Skeletal muscle cell (primary cell): ENCODE data around the gene LRRC74B.
"Not testable (repeated sequence)": the region's sequence is repeated elsewhere in the genome, so short reads cannot be mapped to it uniquely, and the experiment has no call there.

Source experiments
- DNase-seq: peaks from one replicate; pipeline ENCODE4 v3.0.0-alpha.2; 2010; ENCODE audit warnings: low read depth
- H3K4me3 ChIP-seq: 2 replicates; pipeline ENCODE4 v1.5.1; 2011; ENCODE audit warnings: low read depth, mild to moderate bottlenecking, control low read depth, low read length, moderate library complexity

LRRC74B gene

GRCh38 chr22:21094911-21095772 is 49.4 kb downstream of the LRRC74B start:
- no peak for DNase-seq
- H3K4me3 ChIP-seq = no peak overlapping the region

DNA sequence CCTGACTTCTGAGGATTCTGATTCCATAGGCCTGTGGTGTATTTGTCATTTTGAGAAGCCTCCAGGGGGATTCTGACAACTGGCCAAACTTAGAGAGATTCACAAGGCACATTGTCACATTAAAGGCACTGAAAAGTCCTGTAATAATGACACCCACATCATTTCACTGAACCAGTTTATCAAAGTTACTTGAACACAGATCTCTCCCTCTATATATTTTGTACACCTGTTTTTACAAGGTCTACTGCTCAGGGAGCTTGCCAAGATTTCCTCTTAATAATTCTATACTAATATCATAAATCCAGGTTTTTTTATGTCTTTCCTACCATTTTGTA is 50.0 kb downstream of the LRRC74B start:
- H3K4me3 ChIP-seq = no peak overlapping the region
- no peak for DNase-seq

DNA sequence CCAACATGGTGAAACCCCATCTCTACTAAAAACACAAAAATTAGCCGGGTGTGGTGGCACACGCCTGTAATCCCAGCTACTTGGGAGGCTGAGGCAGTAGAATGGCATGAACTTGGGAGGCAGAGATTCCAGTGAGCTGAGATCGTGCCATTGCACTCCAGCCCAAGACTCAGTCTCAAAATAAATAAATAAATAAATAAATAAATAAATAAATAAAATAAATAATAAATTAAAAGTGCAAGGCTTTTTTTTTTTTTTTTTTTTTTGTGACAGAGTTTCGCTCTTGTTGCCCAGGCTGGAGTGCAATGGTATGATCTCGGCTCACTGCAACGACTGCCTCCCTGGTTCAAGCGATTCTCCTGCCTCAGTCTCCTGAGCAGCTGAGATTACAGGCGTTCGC is 51.1 kb downstream of the LRRC74B start:
- DNase-seq, H3K4me3 ChIP-seq: not testable (repeated sequence)

DNA sequence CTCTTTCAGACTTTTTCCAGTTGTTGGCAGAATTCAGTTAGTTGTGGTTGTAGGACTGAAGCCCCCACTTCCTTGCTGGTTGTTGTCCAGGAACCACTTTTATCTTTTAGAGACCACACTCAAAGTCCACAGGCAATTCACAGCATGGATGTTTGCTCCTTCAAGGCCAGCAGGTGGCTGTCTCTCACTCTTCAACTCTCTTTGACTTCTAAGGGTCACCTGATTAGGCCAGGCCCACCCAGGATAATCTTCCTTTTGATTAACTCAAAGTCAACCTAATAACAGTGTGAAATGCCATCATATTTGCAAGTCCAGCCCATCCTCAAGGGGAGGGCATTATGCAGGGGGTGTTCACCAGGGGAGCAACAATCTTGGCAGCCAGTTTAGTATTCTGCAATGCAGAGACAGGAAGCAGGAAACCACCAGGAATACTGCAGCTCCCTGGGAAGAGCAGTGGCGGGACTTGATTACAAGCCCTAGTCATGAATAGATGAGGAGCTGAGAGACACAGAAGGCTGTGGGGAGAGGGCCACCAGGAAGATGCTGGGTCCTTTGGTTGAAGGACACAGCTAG is 52.4 kb downstream of the LRRC74B start:
- no peak for DNase-seq
- H3K4me3 ChIP-seq = no peak overlapping the region

GRCh38 chr22:21099578-21099977 is 53.8 kb downstream of the LRRC74B start:
- DNase-seq = no peak

GRCh38 chr22:21100149-21101032 is 54.6 kb downstream of the LRRC74B start:
- no peak overlapping the region for H3K4me3 ChIP-seq
- DNase-seq = no peak

More at GRCh38 chr22:21099578-21099977, 53.8 kb downstream of the LRRC74B start:
- H3K4me3 ChIP-seq = no peak overlapping the region

GRCh38 chr22:21101877-21102638 is 56.3 kb downstream of the LRRC74B start:
- no peak overlapping the region for H3K4me3 ChIP-seq
- DNase-seq = no peak

DNA sequence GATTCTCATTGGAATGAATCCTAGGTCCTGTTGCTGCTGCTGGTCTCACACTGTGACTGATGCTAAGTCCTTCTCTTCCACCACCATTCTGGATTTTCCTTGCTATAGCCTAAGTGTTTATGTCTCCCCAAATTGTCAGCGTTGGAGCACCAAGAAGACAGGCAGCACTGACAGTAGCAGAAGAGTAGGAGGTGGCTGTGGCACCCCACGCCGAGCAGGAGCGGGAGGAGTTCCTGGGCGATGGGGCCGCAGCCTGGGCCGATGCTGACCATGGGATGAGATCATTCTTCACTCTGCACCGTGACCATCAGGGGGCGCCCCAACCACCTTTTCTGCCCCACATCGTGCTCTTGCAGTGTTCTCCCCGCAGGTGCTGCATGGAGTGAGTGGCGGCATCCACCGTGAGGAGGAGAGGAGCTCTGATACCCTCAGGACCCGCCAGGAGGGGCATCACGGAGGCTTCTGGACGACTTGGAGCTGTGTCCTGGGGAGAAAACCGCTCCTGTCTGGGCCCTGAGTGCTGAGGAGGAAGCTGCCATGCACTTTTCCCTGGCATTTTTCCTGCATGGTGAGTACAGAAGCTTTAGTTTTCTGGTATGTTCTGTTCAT is 57.0 kb downstream of the LRRC74B start:
- DNase-seq = no peak
- no peak overlapping the region for H3K4me3 ChIP-seq

DNA sequence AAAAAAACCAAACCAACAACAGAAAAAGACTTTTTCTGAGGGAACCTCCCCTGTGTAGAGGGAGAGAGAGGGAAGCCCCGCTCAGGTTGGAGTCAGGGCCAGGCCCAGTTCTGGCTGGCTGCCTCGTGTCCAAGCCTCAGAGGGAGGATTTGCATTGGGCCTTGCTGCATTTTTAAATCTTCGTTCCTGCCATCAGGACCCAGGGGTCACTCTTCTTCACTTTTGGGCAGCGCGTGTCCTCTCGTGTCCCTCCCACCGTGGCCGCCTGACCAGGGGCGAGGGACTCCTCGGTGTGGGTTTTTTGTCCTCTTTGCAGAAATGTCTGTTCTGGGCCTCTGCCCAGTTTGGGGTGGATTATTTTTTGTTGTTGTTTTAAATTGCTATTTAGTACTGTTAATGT is 57.9 kb downstream of the LRRC74B start:
- H3K4me3 ChIP-seq = no peak overlapping the region
- no peak for DNase-seq

GRCh38 chr22:21104126-21104691 is 58.5 kb downstream of the LRRC74B start:
- no peak overlapping the region for H3K4me3 ChIP-seq
- DNase-seq = no peak

DNA sequence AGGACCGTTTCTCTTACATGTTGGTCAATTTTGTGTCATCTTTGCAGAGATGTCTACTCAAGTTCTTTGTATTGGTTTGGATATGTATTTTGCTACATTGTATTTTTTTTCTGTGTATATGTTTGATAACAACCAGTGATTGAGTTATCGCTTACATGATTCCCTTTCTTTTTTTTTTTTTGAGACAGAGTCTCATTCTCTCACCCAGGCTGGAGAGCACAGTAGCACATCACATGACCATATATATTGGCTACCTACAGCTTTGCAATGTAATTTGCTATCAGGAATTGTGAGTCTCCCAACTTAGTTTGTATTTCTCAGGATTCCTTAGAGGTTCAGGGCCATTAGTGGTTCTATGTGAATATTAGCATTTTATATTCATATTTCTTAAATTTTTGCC is 59.5 kb downstream of the LRRC74B start:
- DNase-seq = no peak
- H3K4me3 ChIP-seq = no peak overlapping the region

DNA sequence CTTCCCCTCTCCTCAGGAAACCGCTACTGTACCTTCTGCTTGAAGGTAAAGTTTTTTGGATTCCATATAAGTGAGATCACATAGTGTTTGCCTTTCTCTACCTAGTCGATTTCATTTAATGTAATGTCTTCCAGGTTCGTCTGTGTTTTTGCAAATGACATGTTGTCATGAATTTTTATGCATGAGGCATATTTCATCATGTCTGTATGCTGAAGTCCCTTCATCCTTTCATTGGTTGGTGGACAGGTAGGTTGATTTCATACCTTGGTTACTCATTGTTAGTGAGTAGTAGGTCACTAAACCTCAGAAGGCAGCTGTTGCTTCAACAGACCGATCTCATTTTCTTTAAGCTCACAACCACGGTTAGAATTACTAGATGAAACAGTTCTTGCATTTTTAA is 60.3 kb downstream of the LRRC74B start:
- H3K4me3 ChIP-seq = no peak overlapping the region

DNA sequence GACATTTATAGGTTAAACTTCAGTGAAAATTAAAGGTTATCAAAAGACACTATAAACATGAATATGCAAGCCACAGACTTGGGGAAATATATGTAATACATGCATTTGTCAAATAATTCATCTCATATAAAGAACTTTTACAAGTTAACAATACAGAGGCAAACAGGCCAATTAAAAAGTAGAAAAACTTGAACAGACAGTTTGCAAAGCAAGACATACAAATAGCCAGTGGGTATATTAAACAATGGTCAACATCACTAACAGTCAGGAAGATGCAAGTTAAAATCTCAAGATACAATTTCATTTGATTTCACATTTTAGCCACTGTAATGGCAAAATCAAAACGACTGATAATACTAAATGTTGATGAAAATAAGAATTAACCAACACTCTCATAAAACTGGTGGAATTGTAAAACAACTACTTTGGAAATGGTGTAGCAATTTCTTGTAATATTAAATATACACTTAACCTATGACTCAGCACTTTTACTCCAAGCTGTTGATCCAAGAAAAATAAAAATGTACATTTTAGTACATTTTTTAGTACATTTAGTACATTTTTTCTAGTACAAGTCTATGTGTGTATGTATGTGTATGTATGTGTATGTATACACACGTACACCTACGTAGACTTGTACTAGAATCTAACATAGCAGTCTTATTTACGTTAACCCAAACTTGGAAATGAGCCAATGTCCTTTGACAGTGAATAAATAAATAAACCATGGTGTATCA is 62.8 kb downstream of the LRRC74B start:
- no peak for DNase-seq

More for the DNA sequence above, 60.3 kb downstream of the LRRC74B start:
- DNase-seq = no peak

More for the DNA sequence above, 62.8 kb downstream of the LRRC74B start:
- H3K4me3 ChIP-seq = no peak overlapping the region
